Heart left ventricle (tissue), 13 donors: Measurements from ENCODE around the gene ZNF550.

Experiments used
- CTCF ChIP-seq, 12 donors: fragments of 200-600 bp; sonication (generic) in 4 of 12; IDR thresholded peaks; one replicate each; pipeline versions ENCODE4 v1.5.0 to v1.8.0; 2018 to 2022; ENCODE audit warnings: antibody characterized with exemption in 12 of 12, mild to moderate bottlenecking in 5 of 12
- POLR2A ChIP-seq, 2 donors: fragments of 450-650 bp; IDR thresholded peaks; one replicate each; pipeline ENCODE4 v1.6.1; 2017; ENCODE audit warnings: antibody characterized with exemption in 2 of 2, mild to moderate bottlenecking in 2 of 2, moderate library complexity in 2 of 2
- donor health status: ischemic (EF 13 %, LVEDD 7.1; RV severe dilation, severe dysfunction).
- donor health status: DM: no; HTN: yes; CAD: no.
- donor health status: DM: no; HTN: no; CAD: no.
- donor health status: ischemic (EF 25% LVEDD 6.9; RV normal size, moderate dysfunction).
- donor health status: ischemic (EF 25% LVEDD 5.7; RV mildly dilated, moderate dysfunction).
- donor health status: ischemic (EF 35%, LVEDD 5.7; RV mildly dilated, moderate dysfunction).
- donor health status: nonischemic (EF 11% LVEDD 7.7; RV severe dilation, severe dysfunction).
- donor health status: DM: yes; HTN: yes; CAD: no.
- donor health status: PGD.
- donor health status: ischemic (EF 29% LVEDD 5.4; RV normal size, mild dysfunction).
- donor health status: nonischemic (EF 23%, LVEDD 6.1; RV moderate dilation, normal function).

DNA sequence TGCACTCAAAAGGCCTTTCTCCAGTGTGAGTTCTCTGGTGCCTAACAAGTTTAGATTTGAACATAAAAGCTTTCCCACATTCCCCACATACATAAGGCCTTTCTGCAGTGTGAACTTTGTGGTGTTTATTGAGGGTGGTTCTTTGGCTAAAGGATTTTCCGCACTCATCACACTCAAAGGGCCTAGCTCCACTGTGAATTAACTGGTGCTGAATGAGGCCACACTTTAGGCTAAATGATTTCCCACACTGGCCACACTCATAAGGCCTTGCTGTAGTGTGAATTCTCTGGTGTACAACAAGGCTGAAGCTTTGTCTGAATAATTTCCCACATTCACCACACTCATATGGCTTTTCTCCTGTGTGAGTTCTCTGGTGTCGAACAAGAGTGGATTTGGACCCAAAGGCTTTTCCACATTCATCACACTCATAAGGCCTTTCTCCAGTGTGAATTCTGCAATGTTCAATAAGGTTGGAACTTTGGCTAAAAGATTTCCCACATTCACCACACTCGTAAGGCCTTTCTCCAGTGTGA is 12.8 kb upstream of the ZNF550 start:
- TF ChIP-seq CTCF (IDR thresholded peaks at IDR 0.05) (no peak), POLR2A (IDR thresholded peaks at IDR 0.05) (no peak)
